DND-41 (cell line): ENCODE measurements around the gene SLC1A4.

Source experiments
- EZH2 ChIP-seq: IDR thresholded peaks from 3 replicates; pipeline ENCODE4 v1.6.1; 2012; ENCODE audit warnings: borderline replicate concordance, low read depth, mild to moderate bottlenecking, moderate library complexity, low read length, inconsistent platforms; ENCODE audit not compliant: severe bottlenecking
- TF ChIP-seq, protein P1 (sequence below): IDR thresholded peaks from 2 replicates; pipeline ENCODE4 v1.5.1; 2012; ENCODE audit warnings: borderline replicate concordance, low read length, moderate library complexity, mild to moderate bottlenecking; ENCODE audit not compliant: poor library complexity, severe bottlenecking; ENCODE audit errors: extremely low read depth

DNA sequence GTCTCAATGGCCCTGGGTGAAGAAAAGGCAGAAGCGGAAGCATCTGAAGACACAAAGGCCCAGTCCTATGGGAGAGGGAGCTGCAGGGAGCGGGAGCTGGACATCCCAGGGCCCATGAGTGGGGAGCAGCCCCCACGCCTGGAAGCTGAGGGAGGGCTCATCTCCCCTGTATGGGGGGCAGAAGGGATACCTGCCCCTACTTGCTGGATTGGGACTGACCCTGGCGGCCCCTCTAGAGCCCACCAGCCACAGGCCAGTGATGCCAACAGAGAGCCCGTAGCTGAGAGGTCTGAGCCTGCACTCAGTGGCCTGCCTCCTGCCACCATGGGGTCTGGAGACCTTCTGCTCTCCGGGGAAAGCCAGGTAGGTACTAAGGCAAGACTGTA, 80.2 kb downstream of the SLC1A4 start:
- no peak for TF ChIP-seq EZH2
- TF ChIP-seq, protein P1, sequence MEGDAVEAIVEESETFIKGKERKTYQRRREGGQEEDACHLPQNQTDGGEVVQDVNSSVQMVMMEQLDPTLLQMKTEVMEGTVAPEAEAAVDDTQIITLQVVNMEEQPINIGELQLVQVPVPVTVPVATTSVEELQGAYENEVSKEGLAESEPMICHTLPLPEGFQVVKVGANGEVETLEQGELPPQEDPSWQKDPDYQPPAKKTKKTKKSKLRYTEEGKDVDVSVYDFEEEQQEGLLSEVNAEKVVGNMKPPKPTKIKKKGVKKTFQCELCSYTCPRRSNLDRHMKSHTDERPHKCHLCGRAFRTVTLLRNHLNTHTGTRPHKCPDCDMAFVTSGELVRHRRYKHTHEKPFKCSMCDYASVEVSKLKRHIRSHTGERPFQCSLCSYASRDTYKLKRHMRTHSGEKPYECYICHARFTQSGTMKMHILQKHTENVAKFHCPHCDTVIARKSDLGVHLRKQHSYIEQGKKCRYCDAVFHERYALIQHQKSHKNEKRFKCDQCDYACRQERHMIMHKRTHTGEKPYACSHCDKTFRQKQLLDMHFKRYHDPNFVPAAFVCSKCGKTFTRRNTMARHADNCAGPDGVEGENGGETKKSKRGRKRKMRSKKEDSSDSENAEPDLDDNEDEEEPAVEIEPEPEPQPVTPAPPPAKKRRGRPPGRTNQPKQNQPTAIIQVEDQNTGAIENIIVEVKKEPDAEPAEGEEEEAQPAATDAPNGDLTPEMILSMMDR = no peak
